ENCODE data around the gene ZNF70. TPM values are rescaled to one million over a fixed set of nuclear protein-coding genes. Genes with fewer than 3 reads are reported as not detected.

ZNF70 gene
- total and polyA plus RNA-seq, 8 donors, result 0.77 to 4.3 (median 2.4) TPM

GRCh38 chr22:23712256-23712655, 38.7 kb downstream of the ZNF70 start:
- Histone ChIP-seq H3K4me3 (no peak overlapping the region), H3K4me1 (peaks cover 0 to 8% (median 0%) of the 10 kb centered on the region in 3 donors), H3K27me3 (no peaks in the 10 kb centered on the region), H3K36me3 (peaks cover 6 to 34% (median 12%) of the 10 kb centered on the region in 3 donors), H3K9me3 (no peaks in the 10 kb centered on the region), H3K27ac (no peak overlapping the region)
- TF ChIP-seq CTCF (IDR thresholded peaks at IDR 0.05), result no peak
- WGBS, 2 donors, result 94 to 96% methylated on average over 12 of the region's 12 CpGs
- intact Hi-C loops (cut with DNase I), result no loop called here
- DNase-seq, result peak in 1 of 6 donors; percentile 43
- ATAC-seq, result no peak
- no peak for FAIRE-seq

GRCh38 chr22:23709107-23709506, 41.8 kb downstream of the ZNF70 start:
- Histone ChIP-seq H3K4me1 (no peaks in the 10 kb centered on the region), H3K36me3 (peaks cover 8 to 49% (median 22%) of the 10 kb centered on the region in 3 donors), H3K27ac (no peak overlapping the region), H3K27me3 (no peaks in the 10 kb centered on the region), H3K9me3 (no peaks in the 10 kb centered on the region), H3K4me3 (no peak overlapping the region)
- intact Hi-C loops (cut with DNase I), result no loop called here
- no peak for DNase-seq
- 96 to 98% methylated on average over 2 of the region's 2 CpGs for WGBS, 2 donors
- no peak for FAIRE-seq
- TF ChIP-seq CTCF (IDR thresholded peaks at IDR 0.05), result no peak
- no peak for ATAC-seq

GRCh38 chr22:23708270-23708669, 42.6 kb downstream of the ZNF70 start:
- TF ChIP-seq CTCF (IDR thresholded peaks at IDR 0.05), result no peak
- H3K36me3 ChIP-seq, result peaks cover 11 to 52% (median 23%) of the 10 kb centered on the region in 3 donors
- no peak for ATAC-seq
- WGBS, 2 donors, result 88 to 93% methylated on average over 1 of the region's 1 CpG
- H3K9me3 ChIP-seq, result no peaks in the 10 kb centered on the region
- H3K4me1 ChIP-seq, result no peaks in the 10 kb centered on the region
- no peak for FAIRE-seq
- no peak for DNase-seq
- no peak overlapping the region for H3K4me3 ChIP-seq
- intact Hi-C loops (cut with DNase I), result no loop called here
- no peak overlapping the region for H3K27ac ChIP-seq
- no peaks in the 10 kb centered on the region for H3K27me3 ChIP-seq

- H3K36me3 ChIP-seq, result peaks cover 11 to 43% (median 28%) of the 10 kb centered on the region in 3 donors
- no peak for FAIRE-seq
- WGBS, 2 donors, result 83 to 86% methylated on average over 3 of the region's 3 CpGs
Measured at GRCh38 chr22:23705358-23705757, 45.6 kb downstream of the ZNF70 start.

More at GRCh38 chr22:23705358-23705757, 45.6 kb downstream of the ZNF70 start:
- intact Hi-C loops (cut with DNase I), result no loop called here
- H3K27me3 ChIP-seq, result no peaks in the 10 kb centered on the region
- no peak for TF ChIP-seq CTCF (IDR thresholded peaks at IDR 0.05)
- H3K9me3 ChIP-seq, result no peaks in the 10 kb centered on the region
- DNase-seq, result no peak
- H3K4me3 ChIP-seq, result no peak overlapping the region
- ATAC-seq, result no peak
- H3K4me1 ChIP-seq, result peaks cover 0 to 11% (median 8%) of the 10 kb centered on the region in 3 donors
- no peak overlapping the region for H3K27ac ChIP-seq
